ENCODE data around the gene ERGIC1. TPM values are rescaled to one million over a fixed set of nuclear protein-coding genes. Genes with fewer than 3 reads are reported as not detected.

The ERGIC1 gene
- total RNA-seq, 3 donors from 2014 or later (not counting 1 experiment from before 2014, with no cell fraction given) = 86.2 to 126 (median 121) TPM

- Mint-ChIP-seq H3K4me3 (no peak overlapping the region), H3K4me1 (peaks cover 0 to 7% of the 10 kb centered on the region in 2 donors), H3K9me3 (no peaks in the 10 kb centered on the region), H3K27me3 (ENCODE audit: low read depth in 2 of 2) (no peaks in the 10 kb centered on the region), H3K27ac (peak overlapping the region in 1 of 2 donors; percentile 35), H3K36me3 (no peaks in the 10 kb centered on the region)
- no peaks in the 10 kb centered on the region for H3K4me1 ChIP-seq (ENCODE audit: control insufficient read depth, insufficient read depth, low read length)
- no peaks in the 10 kb centered on the region for H3K27me3 ChIP-seq (ENCODE audit: control insufficient read depth, insufficient read depth, low read length)
- WGBS (ENCODE audit: insufficient coverage) = 96% methylated on average over 7 of the region's 7 CpGs
- H3K27ac ChIP-seq (ENCODE audit: low read length) = no peak overlapping the region
- intact Hi-C loops (cut with micrococcal nuclease) = no loop called here
- DNase-seq (no peak), ATAC-seq (no peak)
- peaks cover 31% of the 10 kb centered on the region for H3K36me3 ChIP-seq (ENCODE audit: control insufficient read depth, insufficient read depth, low read length)
- no peak overlapping the region for H3K4me3 ChIP-seq (ENCODE audit: low read length)
- H3K9me3 ChIP-seq (ENCODE audit: control insufficient read depth, insufficient read depth, low read length) = no peaks in the 10 kb centered on the region
- TF ChIP-seq CTCF (IDR thresholded peaks at IDR 0.05) = no peak
Observed at GRCh38 chr5:172946146-172946545, 112.1 kb downstream of the ERGIC1 start.

- TF ChIP-seq CTCF (IDR thresholded peaks at IDR 0.05) = no peak
- no peaks in the 10 kb centered on the region for H3K9me3 ChIP-seq (ENCODE audit: control insufficient read depth, insufficient read depth, low read length)
- no peak overlapping the region for H3K27ac Mint-ChIP-seq
- no peak overlapping the region for H3K4me3 Mint-ChIP-seq
- no peak overlapping the region for H3K4me3 ChIP-seq (ENCODE audit: low read length)
- no peaks in the 10 kb centered on the region for H3K4me1 ChIP-seq (ENCODE audit: control insufficient read depth, insufficient read depth, low read length)
- H3K27me3 ChIP-seq (ENCODE audit: control insufficient read depth, insufficient read depth, low read length) = no peaks in the 10 kb centered on the region
- H3K9me3 Mint-ChIP-seq = no peaks in the 10 kb centered on the region
- H3K4me1 Mint-ChIP-seq = peaks cover 3 to 4% of the 10 kb centered on the region in 2 donors
- H3K27me3 Mint-ChIP-seq (ENCODE audit: low read depth in 2 of 2) = no peaks in the 10 kb centered on the region
- H3K27ac ChIP-seq (ENCODE audit: low read length) = no peak overlapping the region
- WGBS (ENCODE audit: insufficient coverage) = 95% methylated on average over 3 of the region's 3 CpGs
- no peaks in the 10 kb centered on the region for H3K36me3 Mint-ChIP-seq
- DNase-seq (no peak), ATAC-seq (no peak)
- H3K36me3 ChIP-seq (ENCODE audit: control insufficient read depth, insufficient read depth, low read length) = peaks cover 32% of the 10 kb centered on the region
- intact Hi-C loops (cut with micrococcal nuclease) = no loop called here
Observed at GRCh38 chr5:172949426-172949825, 115.4 kb downstream of the ERGIC1 start.

- Mint-ChIP-seq H3K4me3 (no peak overlapping the region), H3K36me3 (no peaks in the 10 kb centered on the region), H3K9me3 (no peaks in the 10 kb centered on the region), H3K27ac (no peak overlapping the region), H3K4me1 (peaks cover 3 to 4% of the 10 kb centered on the region in 2 donors), H3K27me3 (ENCODE audit: low read depth in 2 of 2) (no peaks in the 10 kb centered on the region)
- Histone ChIP-seq H3K36me3 (ENCODE audit: control insufficient read depth, insufficient read depth, low read length) (peaks cover 30% of the 10 kb centered on the region), H3K27ac (ENCODE audit: low read length) (no peak overlapping the region), H3K27me3 (ENCODE audit: control insufficient read depth, insufficient read depth, low read length) (no peaks in the 10 kb centered on the region), H3K9me3 (ENCODE audit: control insufficient read depth, insufficient read depth, low read length) (no peaks in the 10 kb centered on the region), H3K4me3 (ENCODE audit: low read length) (no peak overlapping the region), H3K4me1 (ENCODE audit: control insufficient read depth, insufficient read depth, low read length) (no peaks in the 10 kb centered on the region)
- TF ChIP-seq CTCF (IDR thresholded peaks at IDR 0.05) = no peak
- 96% methylated on average over 9 of the region's 12 CpGs for WGBS (ENCODE audit: insufficient coverage)
- intact Hi-C loops (cut with micrococcal nuclease) = no loop called here
- ATAC-seq (no peak), DNase-seq (no peak)
Observed at GRCh38 chr5:172950176-172950965, 116.3 kb downstream of the ERGIC1 start.

Data from natural killer cell (primary cell).